Activated naive CD8-positive, alpha-beta T cell treated with anti-CD3 and anti-CD28 coated beads, Interleukin-2, amount 50 U/mL, for 16 hours (primary cell): Measurements from ENCODE around the gene PCDHGA10.
"Not testable (repeated sequence)": the region's sequence is repeated elsewhere in the genome, so short reads cannot be mapped to it uniquely, and the experiment has no call there.

Source experiments
- DNase-seq: peaks from one replicate; pipeline ENCODE4 v3.0.0-alpha.2; 2020; ENCODE audit warnings: low read depth, low spot score

Gene PCDHGA10

GRCh38 chr5:141412854-141413539 is at the start of gene PCDHGA10:
Gene PCDHGA10 (plus strand): TSS chr5:141412987. CDS start chr5:141413176, 189 bp downstream.
- DNase-seq, result peak; percentile 41

DNA sequence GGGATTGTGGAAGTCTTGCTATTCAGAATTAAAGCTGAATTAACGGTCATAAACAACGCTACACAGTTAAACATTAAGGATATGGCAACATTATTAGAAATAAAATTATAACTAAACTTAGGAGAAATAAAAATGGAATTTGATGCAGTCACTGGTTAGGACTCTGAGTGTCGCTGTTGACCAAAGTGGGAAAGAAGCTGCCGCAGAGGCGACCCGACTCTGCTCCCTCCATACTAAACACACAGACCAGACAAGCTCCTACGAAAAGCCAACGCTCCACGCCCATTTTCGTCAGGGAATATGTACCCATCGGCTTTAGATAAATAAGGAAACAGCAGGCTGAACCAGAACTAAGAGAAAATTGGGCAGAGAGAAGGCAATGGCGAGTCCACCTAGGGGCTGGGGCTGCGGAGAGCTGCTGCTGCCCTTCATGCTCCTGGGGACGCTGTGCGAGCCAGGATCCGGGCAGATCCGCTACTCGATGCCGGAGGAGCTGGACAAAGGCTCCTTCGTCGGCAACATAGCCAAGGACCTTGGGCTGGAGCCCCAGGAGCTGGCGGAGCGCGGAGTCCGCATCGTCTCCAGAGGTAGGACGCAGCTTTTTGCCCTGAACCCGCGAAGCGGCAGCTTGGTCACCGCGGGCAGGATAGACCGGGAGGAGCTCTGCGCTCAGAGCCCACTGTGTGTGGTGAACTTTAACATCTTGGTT is 48.7 kb upstream of the PCDHGA10 start, which contains the start of gene PCDHGA5:
Gene PCDHGA5 (plus strand): TSS at position 211 of the 709 bp plus-strand sequence. CDS start 169 bp downstream, at position 380.
- no peak for DNase-seq

DNA sequence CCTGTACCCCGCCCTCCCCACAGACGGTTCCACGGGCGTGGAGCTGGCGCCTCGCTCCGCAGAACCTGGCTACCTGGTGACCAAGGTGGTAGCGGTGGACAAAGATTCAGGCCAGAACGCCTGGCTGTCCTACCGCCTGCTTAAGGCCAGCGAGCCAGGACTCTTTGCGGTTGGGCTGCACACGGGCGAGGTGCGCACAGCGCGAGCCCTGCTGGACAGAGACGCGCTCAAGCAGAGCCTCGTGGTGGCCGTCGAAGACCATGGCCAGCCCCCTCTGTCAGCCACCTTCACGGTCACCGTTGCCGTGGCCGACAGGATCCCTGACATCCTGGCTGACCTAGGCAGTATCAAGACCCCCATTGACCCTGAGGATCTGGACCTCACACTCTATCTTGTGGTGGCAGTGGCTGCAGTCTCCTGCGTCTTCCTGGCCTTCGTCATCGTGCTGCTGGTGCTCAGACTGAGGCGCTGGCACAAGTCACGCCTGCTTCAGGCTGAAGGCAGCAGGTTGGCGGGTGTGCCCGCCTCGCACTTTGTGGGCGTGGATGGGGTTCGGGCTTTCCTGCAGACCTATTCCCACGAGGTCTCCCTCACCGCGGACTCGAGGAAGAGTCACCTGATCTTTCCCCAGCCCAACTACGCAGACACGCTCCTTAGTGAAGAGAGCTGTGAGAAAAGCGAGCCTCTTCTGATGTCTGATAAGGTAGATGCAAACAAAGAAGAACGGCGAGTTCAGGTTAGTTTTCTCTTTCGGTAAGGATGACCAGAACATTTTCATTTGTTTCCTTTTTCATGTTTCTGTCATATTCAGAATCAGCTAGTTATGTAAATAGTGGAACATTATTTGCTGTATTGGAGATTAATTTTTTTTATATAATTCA is 46.5 kb upstream of the PCDHGA10 start:
- no peak for DNase-seq

DNA sequence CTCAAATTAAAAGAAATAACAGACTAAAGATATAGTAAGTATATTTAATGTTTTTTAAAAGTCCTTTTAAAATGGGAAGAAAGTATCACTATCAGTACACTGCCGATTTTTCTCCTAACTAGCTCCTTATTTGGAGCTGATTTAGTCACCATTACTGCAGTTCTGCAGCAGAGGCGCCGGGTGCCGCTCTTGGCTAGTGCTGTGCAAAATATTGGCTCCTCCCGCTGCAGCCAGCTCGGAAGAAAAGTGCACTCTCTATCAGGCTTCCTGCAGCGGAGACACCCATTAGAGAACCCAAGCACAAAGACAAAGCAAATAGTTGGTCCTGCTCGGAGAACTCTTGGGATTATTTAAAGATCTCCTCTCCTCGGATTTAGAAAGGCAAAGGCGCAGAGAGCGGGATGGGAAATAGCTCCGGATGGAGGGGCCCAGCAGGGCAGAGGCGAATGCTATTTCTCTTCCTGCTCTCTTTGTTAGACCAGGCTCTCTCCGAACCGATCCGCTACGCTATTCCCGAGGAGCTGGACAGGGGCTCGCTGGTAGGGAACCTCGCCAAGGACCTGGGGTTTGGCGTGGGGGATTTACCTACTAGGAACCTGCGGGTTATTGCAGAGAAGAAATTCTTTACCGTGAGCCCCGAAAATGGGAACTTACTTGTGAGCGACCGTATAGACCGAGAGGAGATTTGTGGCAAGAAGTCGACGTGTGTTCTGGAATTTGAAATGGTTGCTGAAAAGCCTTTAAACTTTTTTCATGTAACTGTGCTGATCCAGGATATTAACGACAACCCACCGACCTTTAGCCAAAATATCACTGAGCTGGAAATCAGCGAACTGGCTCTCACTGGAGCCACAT is 42.6 kb upstream of the PCDHGA10 start, which contains the start of gene PCDHGB3:
Gene PCDHGB3 (plus strand): TSS at position 249 of the 855 bp plus-strand sequence. CDS start 153 bp downstream, at position 402.
- DNase-seq, result no peak

DNA sequence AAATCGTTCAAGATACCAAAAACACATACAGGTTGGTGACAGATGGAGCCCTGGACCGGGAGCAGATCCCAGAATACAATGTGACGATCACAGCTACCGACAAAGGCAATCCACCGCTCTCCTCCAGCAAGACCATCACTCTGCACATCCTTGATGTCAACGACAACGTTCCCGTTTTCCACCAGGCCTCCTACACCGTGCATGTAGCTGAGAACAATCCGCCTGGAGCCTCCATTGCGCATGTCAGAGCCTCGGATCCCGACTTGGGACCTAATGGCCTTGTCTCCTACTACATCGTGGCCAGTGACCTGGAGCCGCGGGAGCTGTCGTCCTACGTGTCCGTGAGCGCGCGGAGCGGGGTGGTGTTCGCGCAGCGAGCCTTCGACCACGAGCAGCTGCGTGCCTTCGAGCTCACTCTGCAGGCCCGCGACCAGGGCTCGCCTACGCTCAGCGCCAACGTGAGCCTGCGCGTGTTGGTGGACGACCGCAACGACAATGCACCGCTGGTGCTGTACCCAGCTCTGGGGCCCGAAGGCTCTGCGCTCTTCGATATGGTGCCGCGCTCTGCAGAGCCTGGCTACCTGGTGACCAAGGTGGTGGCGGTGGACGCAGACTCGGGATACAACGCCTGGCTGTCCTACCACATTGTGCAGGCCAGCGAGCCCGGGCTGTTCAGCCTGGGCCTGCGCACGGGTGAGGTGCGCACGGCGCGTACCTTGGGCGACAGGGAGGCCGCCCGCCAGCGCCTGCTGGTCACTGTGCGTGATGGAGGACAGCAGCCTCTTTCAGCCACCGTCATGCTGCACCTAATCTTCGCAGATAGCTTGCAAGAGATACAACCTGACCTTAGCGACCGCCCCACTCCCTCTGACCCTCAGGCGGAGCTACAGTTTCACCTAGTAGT is 41.0 kb upstream of the PCDHGA10 start:
- no peak for DNase-seq

GRCh38 chr5:141373673-141374317 is 39.0 kb upstream of the PCDHGA10 start, which contains the start of gene PCDHGA6:
Gene PCDHGA6 (plus strand): TSS chr5:141373891. CDS start chr5:141374084, 193 bp downstream.
- DNase-seq, result no peak

DNA sequence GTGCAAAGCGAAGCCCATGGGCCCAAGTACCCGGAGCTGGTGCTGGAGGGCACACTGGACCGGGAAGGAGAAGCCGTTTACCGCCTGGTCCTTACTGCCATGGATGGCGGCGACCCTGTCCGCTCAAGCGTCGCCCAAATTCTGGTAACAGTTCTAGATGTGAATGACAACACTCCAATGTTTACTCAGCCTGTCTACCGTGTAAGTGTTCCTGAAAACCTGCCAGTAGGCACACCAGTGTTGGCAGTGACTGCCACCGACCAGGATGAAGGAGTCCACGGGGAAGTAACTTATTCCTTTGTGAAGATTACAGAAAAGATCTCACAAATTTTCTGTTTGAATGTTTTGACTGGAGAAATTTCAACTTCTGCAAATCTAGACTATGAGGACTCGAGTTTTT is 38.2 kb upstream of the PCDHGA10 start:
- no peak for DNase-seq

- not testable (repeated sequence) for DNase-seq
Observed at GRCh38 chr5:141375444-141376155, 37.2 kb upstream of the PCDHGA10 start.

- no peak for DNase-seq
Observed at GRCh38 chr5:141382469-141383294, 30.1 kb upstream of the PCDHGA10 start, which contains the start of gene PCDHGA7. Gene PCDHGA7 (plus strand): TSS chr5:141382742. CDS start chr5:141382900, 158 bp downstream.

DNA sequence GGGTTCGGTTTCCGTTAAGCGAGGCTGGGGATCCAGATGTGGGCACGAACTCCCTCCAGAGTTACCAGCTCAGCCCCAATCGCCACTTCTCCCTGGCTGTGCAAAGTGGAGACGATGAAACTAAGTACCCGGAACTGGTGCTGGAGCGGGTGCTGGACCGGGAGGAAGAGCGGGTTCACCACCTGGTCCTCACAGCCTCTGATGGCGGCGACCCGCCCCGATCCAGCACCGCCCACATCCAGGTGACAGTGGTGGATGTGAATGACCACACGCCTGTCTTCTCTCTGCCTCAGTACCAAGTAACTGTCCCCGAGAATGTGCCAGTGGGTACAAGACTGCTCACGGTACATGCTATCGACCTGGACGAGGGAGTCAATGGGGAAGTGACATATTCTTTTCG is 29.4 kb upstream of the PCDHGA10 start:
- no peak for DNase-seq

DNA sequence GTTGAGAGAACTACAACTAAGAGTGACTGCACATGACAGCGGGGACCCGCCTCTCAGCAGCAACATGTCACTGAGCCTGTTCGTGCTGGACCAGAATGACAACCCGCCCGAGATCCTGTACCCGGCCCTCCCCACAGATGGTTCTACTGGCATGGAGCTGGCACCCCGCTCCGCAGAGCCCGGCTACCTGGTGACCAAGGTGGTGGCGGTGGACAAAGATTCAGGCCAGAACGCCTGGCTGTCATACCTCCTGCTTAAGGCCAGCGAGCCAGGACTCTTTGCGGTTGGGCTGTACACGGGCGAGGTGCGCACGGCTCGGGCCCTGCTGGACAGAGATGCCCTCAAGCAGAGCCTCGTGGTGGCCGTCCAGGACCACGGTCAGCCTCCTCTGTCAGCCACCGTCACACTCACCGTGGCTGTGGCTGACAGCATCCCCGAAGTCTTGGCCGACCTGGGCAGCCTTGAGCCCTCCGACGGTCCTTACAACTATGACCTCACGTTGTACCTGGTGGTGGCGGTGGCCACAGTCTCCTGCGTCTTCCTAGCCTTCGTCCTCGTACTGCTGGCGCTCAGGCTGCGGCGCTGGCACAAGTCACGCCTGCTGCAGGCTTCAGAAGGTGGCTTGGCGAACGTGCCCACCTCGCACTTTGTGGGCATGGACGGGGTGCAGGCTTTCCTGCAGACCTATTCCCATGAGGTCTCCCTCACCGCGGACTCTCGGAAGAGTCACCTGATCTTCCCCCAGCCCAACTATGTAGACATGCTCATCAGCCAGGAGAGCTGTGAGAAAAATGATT is 28.1 kb upstream of the PCDHGA10 start:
- DNase-seq, result no peak

GRCh38 chr5:141387557-141388311 is 25.1 kb upstream of the PCDHGA10 start, which contains the start of gene PCDHGB4:
Gene PCDHGB4 (plus strand): TSS chr5:141387698. CDS start chr5:141387885, 187 bp downstream.
- DNase-seq, result not testable (repeated sequence)

DNA sequence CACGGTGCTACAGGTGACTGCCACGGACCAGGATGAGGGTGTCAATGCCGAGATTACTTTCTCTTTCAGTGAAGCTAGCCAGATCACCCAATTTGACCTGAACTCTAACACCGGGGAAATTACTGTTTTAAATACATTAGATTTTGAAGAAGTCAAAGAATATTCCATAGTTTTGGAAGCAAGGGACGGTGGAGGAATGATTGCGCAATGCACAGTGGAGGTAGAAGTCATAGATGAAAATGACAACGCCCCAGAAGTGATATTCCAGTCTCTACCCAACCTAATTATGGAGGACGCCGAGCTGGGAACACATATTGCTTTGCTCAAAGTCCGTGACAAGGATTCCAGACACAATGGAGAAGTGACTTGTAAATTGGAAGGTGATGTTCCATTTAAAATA is 24.1 kb upstream of the PCDHGA10 start:
- DNase-seq, result no peak

DNA sequence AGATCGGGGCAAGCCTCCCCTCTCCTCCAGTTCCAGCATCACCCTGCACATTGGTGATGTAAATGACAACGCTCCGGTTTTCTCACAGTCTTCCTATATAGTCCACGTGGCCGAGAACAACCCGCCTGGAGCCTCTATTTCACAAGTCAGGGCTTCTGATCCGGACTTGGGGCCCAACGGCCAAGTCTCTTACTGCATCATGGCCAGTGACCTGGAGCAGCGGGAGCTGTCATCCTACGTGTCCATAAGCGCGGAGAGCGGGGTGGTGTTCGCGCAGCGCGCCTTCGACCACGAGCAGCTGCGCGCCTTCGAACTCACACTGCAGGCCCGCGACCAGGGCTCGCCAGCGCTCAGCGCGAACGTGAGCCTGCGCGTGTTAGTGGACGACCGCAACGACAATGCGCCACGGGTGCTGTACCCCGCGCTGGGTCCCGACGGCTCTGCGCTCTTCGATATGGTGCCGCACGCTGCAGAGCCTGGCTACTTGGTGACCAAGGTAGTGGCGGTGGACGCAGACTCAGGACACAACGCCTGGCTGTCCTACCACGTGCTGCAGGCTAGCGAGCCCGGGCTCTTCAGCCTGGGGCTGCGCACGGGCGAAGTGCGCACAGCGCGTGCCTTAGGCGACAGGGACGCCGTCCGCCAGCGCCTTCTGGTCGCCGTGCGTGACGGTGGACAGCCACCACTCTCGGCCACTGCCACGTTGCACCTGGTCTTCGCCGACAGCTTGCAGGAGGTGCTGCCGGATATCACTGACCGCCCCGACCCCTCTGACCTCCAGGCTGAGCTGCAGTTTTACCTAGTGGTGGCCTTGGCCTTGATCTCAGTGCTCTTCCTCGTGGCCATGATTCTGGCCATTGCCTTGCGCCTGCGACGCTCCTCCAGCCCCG is 23.4 kb upstream of the PCDHGA10 start:
- DNase-seq, result no peak
